Mesendoderm (in vitro differentiated cells): Measurements from ENCODE around the gene PHF20.

Experiments used
- DNase-seq: peaks from one replicate; pipeline ENCODE4 v3.0.0; 2013
- H2AK5ac ChIP-seq: 2 replicates; pipeline ENCODE4 v1.6.1; 2013; ENCODE audit warnings: low read length, inconsistent platforms
- H2BK120ac ChIP-seq: 2 replicates; pipeline ENCODE4 v1.6.1; 2013; ENCODE audit warnings: low read depth, mild to moderate bottlenecking, low read length, moderate library complexity, mixed read lengths
- H2BK15ac ChIP-seq: replicated peaks from 2 replicates; pipeline ENCODE4 v1.6.1; 2013; ENCODE audit warnings: low read depth, mild to moderate bottlenecking, moderate library complexity
- H2BK5ac ChIP-seq: 2 replicates; pipeline ENCODE4 v1.6.1; 2013; ENCODE audit warnings: low read length, inconsistent platforms
- H3K18ac ChIP-seq: 2 replicates; pipeline ENCODE4 v1.6.1; 2013; ENCODE audit warnings: mild to moderate bottlenecking, low read length, mixed read lengths
- H3K23ac ChIP-seq: one replicate; pipeline ENCODE4 v1.6.1; 2013; ENCODE audit warnings: low read length
- H3K27ac ChIP-seq: 2 replicates; pipeline ENCODE4 v1.5.1; 2013; ENCODE audit warnings: low read depth, mild to moderate bottlenecking, inconsistent platforms, low read length, moderate library complexity
- H3K27me3 ChIP-seq: 2 replicates; pipeline ENCODE4 v1.6.1; 2013; ENCODE audit warnings: low read length, control low read depth, mild to moderate bottlenecking, inconsistent platforms; ENCODE audit not compliant: insufficient read depth, poor library complexity
- H3K36me3 ChIP-seq: 2 replicates; pipeline ENCODE4 v1.6.1; 2013; ENCODE audit warnings: low read length, inconsistent platforms; ENCODE audit not compliant: control insufficient read depth, insufficient read depth
- H3K4ac ChIP-seq: one replicate; pipeline ENCODE4 v1.6.1; 2013; ENCODE audit warnings: low read depth, mild to moderate bottlenecking, low read length, moderate library complexity
- H3K4me1 ChIP-seq: 2 replicates; pipeline ENCODE4 v1.6.1; 2013; ENCODE audit warnings: low read depth, low read length, inconsistent platforms; ENCODE audit not compliant: control insufficient read depth
- H3K4me2 ChIP-seq: 2 replicates; pipeline ENCODE4 v1.6.1; 2013; ENCODE audit warnings: low read length
- H3K4me3 ChIP-seq: 2 replicates; pipeline ENCODE4 v1.5.1; 2013; ENCODE audit warnings: mild to moderate bottlenecking, low read length
- H3K56ac ChIP-seq: one replicate; pipeline ENCODE4 v1.6.1; 2013; ENCODE audit warnings: low read length
- H3K79me1 ChIP-seq: 2 replicates; pipeline ENCODE4 v1.6.1; 2013; ENCODE audit warnings: low read length, inconsistent platforms
- H3K79me2 ChIP-seq: 2 replicates; pipeline ENCODE4 v1.6.1; 2013; ENCODE audit warnings: mild to moderate bottlenecking, low read length; ENCODE audit not compliant: control insufficient read depth, insufficient read depth
- H3K9ac ChIP-seq: 2 replicates; pipeline ENCODE4 v1.6.1; 2013; ENCODE audit warnings: low read length, inconsistent platforms
- H4K5ac ChIP-seq: one replicate; pipeline ENCODE4 v1.6.1; 2013; ENCODE audit warnings: low read length
- H4K8ac ChIP-seq: one replicate; pipeline ENCODE4 v1.6.1; 2013; ENCODE audit warnings: low read depth, mild to moderate bottlenecking, control low read depth, low read length, moderate library complexity
- WGBS: extraction: QIAGEN DNeasy Blood & Tissue Kit; methylation state at CpG from one replicate; pipeline ENCODE4 v1.1.7; 2013; ENCODE audit warnings: low lambda C conversion rate, missing lambda C conversion rate; ENCODE audit not compliant: insufficient coverage; ENCODE audit errors: extremely low coverage; 5-methylcytosine and 5-hydroxymethylcytosine counted together

Gene PHF20

GRCh38 chr20:35830264-35830663 lies 58.4 kb downstream of the PHF20 start:
- Histone ChIP-seq H3K4me2 (no peak overlapping the region), H3K79me1 (peaks cover 9% of the 10 kb centered on the region), H3K23ac (no peak overlapping the region), H2BK15ac (no peak overlapping the region), H2AK5ac (no peak overlapping the region), H3K27ac (no peak overlapping the region), H3K18ac (no peak overlapping the region), H3K27me3 (no peaks in the 10 kb centered on the region), H3K79me2 (no peaks in the 10 kb centered on the region), H3K4ac (no peak overlapping the region), H3K56ac (no peak overlapping the region), H3K36me3 (peaks cover 3% of the 10 kb centered on the region), H3K9ac (no peak overlapping the region), H4K5ac (no peak overlapping the region), H2BK120ac (no peak overlapping the region), H2BK5ac (no peak overlapping the region), H3K4me3 (no peak overlapping the region), H3K4me1 (no peaks in the 10 kb centered on the region), H4K8ac (no peak overlapping the region)
- DNase-seq: no peak

DNA sequence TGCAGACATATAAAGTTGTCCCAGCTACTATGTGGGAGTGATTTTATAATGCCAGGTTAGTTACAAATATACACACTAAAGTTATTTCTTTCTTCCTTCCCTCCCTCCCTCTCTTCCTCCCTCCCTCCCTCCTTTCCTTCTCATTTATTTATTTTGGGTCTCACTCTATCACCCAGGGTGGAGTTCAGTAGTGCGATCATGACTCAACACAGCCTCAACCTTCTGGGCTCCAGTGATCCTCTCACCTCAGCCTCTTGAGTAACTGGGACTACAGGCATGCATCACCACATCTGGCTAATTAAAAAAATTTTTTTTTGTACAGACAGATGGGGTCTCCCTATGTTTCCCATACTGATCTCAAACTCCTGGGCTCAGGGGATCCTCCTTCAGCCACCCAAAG lies 59.2 kb downstream of the PHF20 start:
- no peak overlapping the region for H3K4ac ChIP-seq
- no CpG with 5 or more reads among the region's 1 CpG for WGBS
- H3K4me1 ChIP-seq: no peaks in the 10 kb centered on the region
- H3K18ac ChIP-seq: no peak overlapping the region
- no peak for DNase-seq
- H3K4me3 ChIP-seq: no peak overlapping the region
- H3K9ac ChIP-seq: no peak overlapping the region
- no peak overlapping the region for H2BK120ac ChIP-seq
- H2BK5ac ChIP-seq: no peak overlapping the region
- H3K27me3 ChIP-seq: no peaks in the 10 kb centered on the region
- H3K27ac ChIP-seq: no peak overlapping the region
- no peak overlapping the region for H3K56ac ChIP-seq
- no peak overlapping the region for H2AK5ac ChIP-seq
- H4K8ac ChIP-seq: no peak overlapping the region
- peaks cover 3% of the 10 kb centered on the region for H3K36me3 ChIP-seq
- no peak overlapping the region for H3K23ac ChIP-seq
- peaks cover 9% of the 10 kb centered on the region for H3K79me1 ChIP-seq
- H4K5ac ChIP-seq: no peak overlapping the region
- no peak overlapping the region for H2BK15ac ChIP-seq
- no peak overlapping the region for H3K4me2 ChIP-seq
- H3K79me2 ChIP-seq: no peaks in the 10 kb centered on the region

DNA sequence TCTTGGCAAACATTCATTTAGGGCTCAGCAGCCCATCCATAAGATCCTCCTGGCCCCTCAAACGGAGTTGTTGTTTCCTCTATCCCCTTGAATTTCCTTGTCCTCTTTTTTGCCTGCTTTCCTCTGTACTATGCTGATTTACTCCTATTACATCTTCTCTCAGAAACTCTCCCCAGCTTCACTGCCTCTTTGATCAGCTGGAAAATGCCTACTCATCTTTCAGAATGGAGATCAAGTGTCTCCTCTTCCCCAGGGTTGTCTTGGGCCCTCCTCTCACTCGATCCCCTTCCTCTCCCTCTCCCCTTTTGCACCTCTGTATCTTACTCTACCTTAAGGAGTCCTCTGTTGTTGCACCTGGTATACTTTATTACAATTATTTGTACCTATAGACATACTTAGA lies 60.2 kb downstream of the PHF20 start:
- Histone ChIP-seq H3K18ac (no peak overlapping the region), H4K5ac (no peak overlapping the region), H3K27me3 (no peaks in the 10 kb centered on the region), H2BK5ac (no peak overlapping the region), H3K9ac (no peak overlapping the region), H3K79me2 (no peaks in the 10 kb centered on the region), H2BK15ac (no peak overlapping the region), H4K8ac (no peak overlapping the region), H3K4me3 (no peak overlapping the region), H3K4me1 (no peaks in the 10 kb centered on the region), H2BK120ac (no peak overlapping the region), H3K36me3 (peaks cover 3% of the 10 kb centered on the region), H3K79me1 (peaks cover 9% of the 10 kb centered on the region), H3K23ac (no peak overlapping the region), H3K4me2 (no peak overlapping the region), H2AK5ac (no peak overlapping the region), H3K27ac (no peak overlapping the region), H3K56ac (no peak overlapping the region), H3K4ac (no peak overlapping the region)
- DNase-seq: no peak
- no CpG with 5 or more reads among the region's 2 CpGs for WGBS

- no peak overlapping the region for H3K4me2 ChIP-seq
- H3K4me1 ChIP-seq: peaks cover 2% of the 10 kb centered on the region
- WGBS: no CpG with 5 or more reads among the region's 1 CpG
- H3K79me2 ChIP-seq: no peaks in the 10 kb centered on the region
- H3K36me3 ChIP-seq: peaks cover 3% of the 10 kb centered on the region
- no peak overlapping the region for H4K8ac ChIP-seq
- H3K27ac ChIP-seq: no peak overlapping the region
- no peak overlapping the region for H2AK5ac ChIP-seq
- H3K18ac ChIP-seq: no peak overlapping the region
- H2BK15ac ChIP-seq: no peak overlapping the region
- H3K79me1 ChIP-seq: peaks cover 11% of the 10 kb centered on the region
- H4K5ac ChIP-seq: no peak overlapping the region
- no peak for DNase-seq
- H3K9ac ChIP-seq: no peak overlapping the region
- no peak overlapping the region for H3K4me3 ChIP-seq
- no peak overlapping the region for H3K23ac ChIP-seq
- no peak overlapping the region for H2BK120ac ChIP-seq
- no peak overlapping the region for H3K56ac ChIP-seq
- H3K4ac ChIP-seq: no peak overlapping the region
- H2BK5ac ChIP-seq: no peak overlapping the region
- no peaks in the 10 kb centered on the region for H3K27me3 ChIP-seq
These were observed 61.4 kb downstream of the PHF20 start for GRCh38 chr20:35833241-35833640.

DNA sequence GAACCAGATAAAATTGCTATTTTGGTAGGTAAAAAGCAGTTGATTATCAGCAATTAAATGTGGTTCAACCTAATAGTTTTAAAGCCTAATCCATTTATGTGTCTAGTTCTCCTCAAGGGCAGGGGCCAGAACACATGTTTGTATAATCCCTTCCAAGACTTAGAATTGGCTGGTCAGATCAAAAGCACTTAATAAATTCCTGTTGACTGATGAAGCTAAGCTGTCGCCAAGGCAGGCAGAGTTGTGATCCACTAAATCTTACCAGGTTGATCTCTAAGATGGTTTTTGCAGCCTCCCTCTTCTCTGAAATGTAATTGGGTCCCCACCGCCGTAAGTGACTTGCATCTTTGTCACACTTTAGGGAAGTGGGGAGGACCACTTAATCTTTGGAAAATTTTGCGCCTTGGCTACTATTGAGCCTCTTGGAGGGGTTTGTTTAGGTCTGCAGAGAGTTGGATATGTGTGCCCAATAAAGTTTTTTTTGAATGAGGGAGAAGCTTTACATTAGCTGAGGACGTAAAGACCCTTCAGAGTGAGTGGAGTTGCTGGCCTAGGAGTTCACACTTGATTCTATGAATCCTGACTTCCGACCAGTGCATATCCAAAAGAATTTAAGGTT lies 65.9 kb downstream of the PHF20 start:
- no peak overlapping the region for H3K23ac ChIP-seq
- no peak overlapping the region for H2AK5ac ChIP-seq
- H2BK5ac ChIP-seq: no peak overlapping the region
- no peak overlapping the region for H2BK15ac ChIP-seq
- no peak overlapping the region for H3K4ac ChIP-seq
- H3K79me2 ChIP-seq: no peaks in the 10 kb centered on the region
- H3K4me3 ChIP-seq: no peak overlapping the region
- H3K79me1 ChIP-seq: peaks cover 3% of the 10 kb centered on the region
- H3K9ac ChIP-seq: no peak overlapping the region
- H3K36me3 ChIP-seq: peaks cover 1% of the 10 kb centered on the region
- no peak overlapping the region for H4K5ac ChIP-seq
- no peak overlapping the region for H3K4me2 ChIP-seq
- no peak overlapping the region for H3K56ac ChIP-seq
- no peak for DNase-seq
- peaks cover 2% of the 10 kb centered on the region for H3K4me1 ChIP-seq
- no peak overlapping the region for H3K18ac ChIP-seq
- no CpG with 5 or more reads among the region's 6 CpGs for WGBS
- H3K27me3 ChIP-seq: no peaks in the 10 kb centered on the region
- H4K8ac ChIP-seq: no peak overlapping the region
- H3K27ac ChIP-seq: no peak overlapping the region
- no peak overlapping the region for H2BK120ac ChIP-seq

- no peak overlapping the region for H4K8ac ChIP-seq
- WGBS: no CpG with 5 or more reads among the region's 4 CpGs
- H3K23ac ChIP-seq: no peak overlapping the region
- no peaks in the 10 kb centered on the region for H3K27me3 ChIP-seq
- no peak overlapping the region for H3K4me2 ChIP-seq
- peaks cover 3% of the 10 kb centered on the region for H3K79me1 ChIP-seq
- H2BK120ac ChIP-seq: no peak overlapping the region
- H2BK15ac ChIP-seq: no peak overlapping the region
- no peak overlapping the region for H3K9ac ChIP-seq
- no peaks in the 10 kb centered on the region for H3K79me2 ChIP-seq
- H3K56ac ChIP-seq: no peak overlapping the region
- no peak overlapping the region for H3K18ac ChIP-seq
- H3K4ac ChIP-seq: no peak overlapping the region
- H4K5ac ChIP-seq: no peak overlapping the region
- H3K36me3 ChIP-seq: peaks cover 1% of the 10 kb centered on the region
- H3K4me3 ChIP-seq: no peak overlapping the region
- peaks cover 2% of the 10 kb centered on the region for H3K4me1 ChIP-seq
- no peak for DNase-seq
- no peak overlapping the region for H2BK5ac ChIP-seq
- no peak overlapping the region for H3K27ac ChIP-seq
- no peak overlapping the region for H2AK5ac ChIP-seq
These were observed 66.4 kb downstream of the PHF20 start for GRCh38 chr20:35838205-35838604.
